Large intestine (tissue), 3 donors: ENCODE results near the gene ITIH1. TPM values are rescaled to one million over a fixed set of nuclear protein-coding genes. Genes with fewer than 3 reads are reported as not detected.

ENCODE experiments used
- DNase-seq, 2 donors: peaks; one replicate each; pipeline versions ENCODE4 v3.0.0 to v3.0.0-alpha.2; 2013
- H3K27ac ChIP-seq: one replicate; pipeline ENCODE4 v1.5.1; 2013; ENCODE audit warnings: low read length
- H3K27me3 ChIP-seq: 2 replicates; pipeline ENCODE4 v1.6.1; 2013; ENCODE audit warnings: low read length; ENCODE audit not compliant: control insufficient read depth, insufficient read depth
- H3K36me3 ChIP-seq: 2 replicates; pipeline ENCODE4 v1.6.1; 2013; ENCODE audit warnings: low read length; ENCODE audit not compliant: control insufficient read depth, insufficient read depth
- H3K4me1 ChIP-seq: one replicate; pipeline ENCODE4 v1.6.1; 2013; ENCODE audit warnings: low read length; ENCODE audit not compliant: control insufficient read depth, insufficient read depth
- H3K4me3 ChIP-seq: one replicate; pipeline ENCODE4 v1.5.1; 2013; ENCODE audit warnings: low read length
- H3K9me3 ChIP-seq: one replicate; pipeline ENCODE4 v1.6.1; 2013; ENCODE audit warnings: mild to moderate bottlenecking, low read depth, low read length, moderate library complexity; ENCODE audit not compliant: control insufficient read depth
- WGBS: methylation state at CpG from one replicate; pipeline ENCODE4 v1.1.5; 2013; ENCODE audit warnings: low lambda C conversion rate; ENCODE audit not compliant: insufficient coverage; 5-methylcytosine and 5-hydroxymethylcytosine counted together
- polyA plus RNA-seq: library from polyadenylated mRNA; unstranded; fragments of 120-200 nt; gene quantifications from one replicate; pipeline ENCODE4 v1.2.1, GENCODE V29; 2013

The ITIH1 gene
- polyA plus RNA-seq, 1 donor, result 1.6 TPM

- WGBS, result no CpG with 5 or more reads among the region's 13 CpGs
- H3K4me1 ChIP-seq, result peaks cover 12% of the 10 kb centered on the region
- no peaks in the 10 kb centered on the region for H3K36me3 ChIP-seq
- no peaks in the 10 kb centered on the region for H3K27me3 ChIP-seq
- H3K27ac ChIP-seq, result no peak overlapping the region
- DNase-seq, result no peak
- H3K4me3 ChIP-seq, result no peak overlapping the region
- H3K9me3 ChIP-seq, result no peaks in the 10 kb centered on the region
Observed at GRCh38 chr3:52790741-52791140, 13.3 kb downstream of the ITIH1 start.

- H3K4me3 ChIP-seq, result no peak overlapping the region
- WGBS, result no CpG with 5 or more reads among the region's 12 CpGs
- no peak for DNase-seq
Observed at GRCh38 chr3:52791366-52791765, 14.0 kb downstream of the ITIH1 start.

GRCh38 chr3:52791928-52792327 is 14.5 kb downstream of the ITIH1 start:
- no peaks in the 10 kb centered on the region for H3K9me3 ChIP-seq
- WGBS, result no CpG with 5 or more reads among the region's 4 CpGs
- no peaks in the 10 kb centered on the region for H3K27me3 ChIP-seq
- H3K4me1 ChIP-seq, result peaks cover 12% of the 10 kb centered on the region
- H3K27ac ChIP-seq, result no peak overlapping the region
- no peak overlapping the region for H3K4me3 ChIP-seq
- no peaks in the 10 kb centered on the region for H3K36me3 ChIP-seq
- DNase-seq, result no peak

More at GRCh38 chr3:52791366-52791765, 14.0 kb downstream of the ITIH1 start:
- H3K9me3 ChIP-seq, result no peaks in the 10 kb centered on the region
- H3K27me3 ChIP-seq, result no peaks in the 10 kb centered on the region
- H3K4me1 ChIP-seq, result peaks cover 12% of the 10 kb centered on the region
- H3K36me3 ChIP-seq, result no peaks in the 10 kb centered on the region
- no peak overlapping the region for H3K27ac ChIP-seq

DNA sequence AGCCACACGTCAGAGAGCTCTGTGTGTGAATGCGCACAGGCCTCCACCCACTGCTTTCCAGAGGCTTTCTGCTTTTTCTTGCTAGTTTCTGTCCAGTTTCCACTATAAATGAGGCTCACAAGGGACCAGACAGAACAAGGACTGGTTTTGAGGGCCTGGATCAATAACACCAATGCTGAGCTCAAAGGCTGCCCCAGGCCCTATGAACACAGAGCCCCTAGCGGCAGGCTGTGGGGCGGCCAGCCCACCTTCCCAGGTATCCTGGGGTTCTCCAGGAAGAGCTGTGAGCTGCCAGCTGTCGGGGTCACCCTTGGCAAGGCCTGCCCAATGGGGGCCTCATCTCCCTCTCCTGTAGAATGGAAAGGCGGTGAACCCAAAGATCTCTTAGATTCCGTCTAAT is 15.0 kb downstream of the ITIH1 start:
- Histone ChIP-seq H3K9me3 (no peaks in the 10 kb centered on the region), H3K27ac (no peak overlapping the region), H3K27me3 (no peaks in the 10 kb centered on the region), H3K4me3 (no peak overlapping the region), H3K4me1 (peaks cover 12% of the 10 kb centered on the region), H3K36me3 (no peaks in the 10 kb centered on the region)
- no peak for DNase-seq
- no CpG with 5 or more reads among the region's 7 CpGs for WGBS

DNA sequence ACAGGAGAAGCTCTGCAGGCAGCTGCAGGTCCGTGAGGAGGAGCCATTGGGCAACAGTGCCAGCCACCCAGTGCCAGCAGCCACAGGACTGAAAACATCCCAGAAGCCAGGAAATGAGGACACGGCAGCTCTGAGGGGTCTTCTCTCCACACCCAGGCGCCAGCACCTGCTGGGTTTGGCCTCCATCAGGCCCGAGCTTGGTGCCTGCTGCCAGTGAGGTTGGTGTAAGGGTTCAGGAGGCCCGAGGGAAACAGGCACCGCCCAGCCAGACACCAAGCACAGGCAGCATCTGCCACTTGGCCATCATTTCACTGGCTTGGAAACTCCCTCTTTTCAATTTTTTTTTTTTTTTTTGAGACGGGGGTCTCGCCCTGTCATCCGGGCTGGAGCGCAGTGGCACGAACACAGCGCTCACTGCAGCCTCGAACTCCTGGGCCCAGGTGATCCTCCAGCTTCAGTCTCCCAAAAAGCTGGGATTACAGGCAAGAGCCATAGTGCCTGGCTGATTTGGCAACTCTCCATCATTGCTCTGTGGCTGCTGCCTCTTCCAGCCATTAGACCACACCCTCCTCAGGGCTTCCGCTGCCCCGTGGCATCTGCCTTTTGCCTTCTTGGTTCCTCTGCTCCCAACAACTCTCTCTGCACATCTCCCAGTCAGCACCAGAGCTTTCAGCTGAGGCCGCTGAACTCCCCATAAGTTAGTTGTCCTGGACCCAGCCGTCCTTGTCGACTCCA is 15.7 kb downstream of the ITIH1 start:
- Histone ChIP-seq H3K4me1 (peaks cover 12% of the 10 kb centered on the region), H3K9me3 (no peaks in the 10 kb centered on the region), H3K27ac (no peak overlapping the region), H3K4me3 (no peak overlapping the region), H3K36me3 (no peaks in the 10 kb centered on the region), H3K27me3 (no peaks in the 10 kb centered on the region)
- no peak for DNase-seq
- WGBS, result 30% methylated on average over 2 of the region's 18 CpGs

DNA sequence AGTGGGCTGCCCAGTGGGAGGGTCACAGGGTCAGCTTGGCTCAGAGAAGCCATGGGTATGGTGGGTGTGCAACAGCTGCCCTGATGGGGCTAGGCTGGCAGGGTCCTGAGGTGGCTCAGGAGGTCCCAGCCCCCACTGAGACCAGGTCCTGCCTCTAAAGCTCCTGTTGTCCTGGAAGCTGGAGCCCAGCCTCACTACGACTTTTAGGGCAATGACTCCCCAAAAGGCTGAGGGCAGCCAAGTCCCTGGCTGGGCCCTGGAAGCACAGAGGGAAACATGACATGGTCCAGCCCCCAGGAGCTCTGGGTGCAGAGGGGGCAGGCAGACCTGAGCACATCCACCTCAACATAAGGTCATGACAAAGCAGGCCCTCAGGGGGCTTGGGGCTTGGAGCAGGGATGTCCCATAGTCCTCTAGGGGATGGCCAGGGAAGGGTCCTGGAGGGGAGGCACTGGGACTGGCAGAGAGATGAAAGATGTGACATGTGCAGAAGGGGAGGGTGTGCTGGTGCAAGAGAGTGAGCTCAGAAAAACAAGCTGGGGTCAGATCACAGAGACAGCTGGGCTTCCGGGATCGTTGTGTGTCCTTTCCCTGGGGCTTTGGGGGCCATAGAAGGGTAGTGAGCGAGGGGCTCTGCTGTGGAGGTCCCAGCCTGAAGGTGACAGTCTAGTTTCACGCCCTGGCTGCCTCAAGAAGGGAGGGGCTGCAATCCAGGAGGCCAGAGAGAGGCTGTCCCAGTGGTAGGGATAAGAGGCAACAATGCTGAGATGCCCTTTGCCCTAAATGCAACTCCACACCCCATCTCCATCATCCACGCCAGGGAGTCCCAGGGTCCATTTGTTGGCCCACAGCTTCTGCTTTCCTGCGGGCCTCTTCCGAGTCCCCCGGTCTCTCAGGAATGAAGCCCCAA is 16.6 kb downstream of the ITIH1 start:
- WGBS, result no CpG with 5 or more reads among the region's 9 CpGs
- Histone ChIP-seq H3K27ac (no peak overlapping the region), H3K36me3 (no peaks in the 10 kb centered on the region), H3K4me1 (peaks cover 12% of the 10 kb centered on the region), H3K9me3 (no peaks in the 10 kb centered on the region), H3K27me3 (no peaks in the 10 kb centered on the region), H3K4me3 (no peak overlapping the region)
- DNase-seq, result peak in 1 of 2 donors; percentile 53

GRCh38 chr3:52794612-52795099 is 17.3 kb downstream of the ITIH1 start, which contains the start of gene ITIH3:
ITIH3 (plus strand) TSS chr3:52794796; CDS start chr3:52794804, 8 bp downstream.
- Histone ChIP-seq H3K36me3 (no peaks in the 10 kb centered on the region), H3K4me1 (peaks cover 12% of the 10 kb centered on the region), H3K27me3 (no peaks in the 10 kb centered on the region), H3K27ac (no peak within 1 kb of the TSS), H3K4me3 (no peak within 1 kb of the TSS), H3K9me3 (no peaks in the 10 kb centered on the region)
- peak in 1 of 2 donors; percentile 31 for DNase-seq
- no CpG with 5 or more reads among the region's 10 CpGs for WGBS

- H3K27me3 ChIP-seq, result no peaks in the 10 kb centered on the region
- peaks cover 12% of the 10 kb centered on the region for H3K4me1 ChIP-seq
- H3K27ac ChIP-seq, result no peak overlapping the region
- H3K9me3 ChIP-seq, result no peaks in the 10 kb centered on the region
- WGBS, result no CpG with 5 or more reads among the region's 9 CpGs
- DNase-seq, result no peak
- no peak overlapping the region for H3K4me3 ChIP-seq
- H3K36me3 ChIP-seq, result no peaks in the 10 kb centered on the region
Observed at GRCh38 chr3:52795298-52795900, 18.0 kb downstream of the ITIH1 start.

DNA sequence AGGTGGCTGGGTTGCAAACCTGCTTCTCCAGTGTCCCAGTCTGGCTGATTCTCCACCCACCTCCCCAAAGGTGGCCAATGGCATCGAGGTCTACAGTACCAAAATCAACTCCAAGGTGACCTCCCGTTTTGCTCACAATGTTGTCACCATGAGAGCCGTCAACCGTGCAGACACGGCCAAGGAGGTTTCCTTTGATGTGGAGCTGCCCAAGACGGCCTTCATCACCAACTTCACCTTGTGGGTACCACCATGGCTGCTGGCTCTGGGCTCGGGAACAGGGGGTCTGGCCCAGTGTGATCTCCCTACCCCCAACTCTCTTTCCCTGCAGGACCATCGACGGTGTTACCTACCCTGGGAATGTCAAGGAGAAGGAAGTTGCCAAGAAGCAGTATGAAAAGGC is 19.0 kb downstream of the ITIH1 start:
- no peaks in the 10 kb centered on the region for H3K36me3 ChIP-seq
- no peaks in the 10 kb centered on the region for H3K27me3 ChIP-seq
- peaks cover 12% of the 10 kb centered on the region for H3K4me1 ChIP-seq
- H3K9me3 ChIP-seq, result no peaks in the 10 kb centered on the region
- WGBS, result no CpG with 5 or more reads among the region's 9 CpGs
- no peak overlapping the region for H3K27ac ChIP-seq
- DNase-seq, result no peak
- no peak overlapping the region for H3K4me3 ChIP-seq

DNA sequence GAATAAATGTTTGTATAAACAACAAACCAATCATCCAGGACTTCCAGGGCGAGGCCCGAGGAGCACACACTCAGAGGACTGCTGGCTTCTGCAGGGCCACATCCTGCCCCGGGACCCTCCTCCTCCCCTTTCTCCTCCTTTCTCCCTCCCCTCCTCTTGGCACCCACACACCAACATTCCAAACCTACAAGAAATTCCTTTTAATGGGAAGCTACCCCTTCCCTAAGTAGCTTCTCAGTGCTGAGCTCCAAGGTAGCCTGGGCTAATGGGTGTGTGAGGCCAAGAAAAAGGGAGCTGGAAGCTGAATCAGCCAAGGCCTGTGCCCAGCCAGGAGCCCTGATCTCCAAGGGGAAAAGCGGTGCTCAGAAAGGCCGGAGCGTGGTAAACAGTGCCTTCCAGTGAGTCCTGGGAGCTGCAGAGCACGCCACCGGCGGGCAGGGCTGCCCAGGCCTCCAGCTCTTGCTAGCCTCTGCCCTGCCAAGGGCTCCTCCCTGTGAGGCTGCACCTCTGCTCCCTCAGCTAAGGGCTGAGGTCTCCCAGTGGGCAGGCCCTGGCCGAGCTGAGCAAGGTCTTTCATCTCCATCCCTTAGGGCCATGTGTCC is 21.1 kb downstream of the ITIH1 start:
- H3K9me3 ChIP-seq, result no peaks in the 10 kb centered on the region
- 83% methylated on average over 1 of the region's 10 CpGs for WGBS
- H3K36me3 ChIP-seq, result no peaks in the 10 kb centered on the region
- no peak overlapping the region for H3K4me3 ChIP-seq
- peaks cover 12% of the 10 kb centered on the region for H3K4me1 ChIP-seq
- no peak for DNase-seq
- H3K27ac ChIP-seq, result no peak overlapping the region
- H3K27me3 ChIP-seq, result no peaks in the 10 kb centered on the region
